Measurements from ENCODE around the gene IFI16. TPM values are rescaled to one million over a fixed set of nuclear protein-coding genes. Genes with fewer than 3 reads are reported as not detected.

The IFI16 gene
- total RNA-seq, 5 donors from 2014 or later (not counting 1 experiment from before 2014, with no cell fraction given) = 78.7 to 123 (median 106) TPM

GRCh38 chr1:159089184-159089791 lies 79.6 kb downstream of the IFI16 start:
- Histone ChIP-seq H3K36me3 (ENCODE audit: control insufficient read depth in 2 of 2, extremely low read depth in 1 of 2, insufficient read depth in 1 of 2, low read length in 1 of 2) (no peaks in the 10 kb centered on the region), H3K27ac (ENCODE audit: low read length) (no peak overlapping the region), H3K27me3 (replicated peaks in 1 of 2; ENCODE audit: control insufficient read depth in 2 of 2, extremely low read depth in 1 of 2, insufficient read depth in 2 of 2, low read length in 1 of 2) (no peaks in the 10 kb centered on the region), H3K9me3 (no peaks in the 10 kb centered on the region), H3K4me3 (ENCODE audit: control insufficient read depth in 1 of 2, extremely low read depth in 1 of 2, low read length in 1 of 2) (no peak overlapping the region), H3K4me1 (ENCODE audit: control insufficient read depth in 1 of 2, extremely low read depth in 1 of 2, insufficient read depth in 2 of 2, low read length in 2 of 2) (no peaks in the 10 kb centered on the region)
- Mint-ChIP-seq H3K27ac (no peak overlapping the region), H3K9me3 (no peaks in the 10 kb centered on the region), H3K4me3 (no peak overlapping the region), H3K36me3 (no peaks in the 10 kb centered on the region), H3K4me1 (peaks cover 0 to 31% (median 18%) of the 10 kb centered on the region in 3 donors), H3K27me3 (peaks cover 0 to 3% of the 10 kb centered on the region in 2 donors)
- peak in 1 of 4 experiments; percentile 33 for ATAC-seq (replicated peaks in 1 of 4)
- peak in 6 of 35 experiments; percentile 10 to 69 (median 18) for DNase-seq
- POLR2A ChIA-PET = no interaction called here
- WGBS (ENCODE audit: insufficient coverage) = 100% methylated on average over 1 of the region's 4 CpGs
- CTCF ChIA-PET = interaction anchor here (1.0 to 2.4 kb wide), 7 partner anchors 9 to 582 kb away, joined by 3 to 15 read pairs (median 6); partner anchors contain the start of gene AIM2 (in 1 of the 2)

- H3K27me3 ChIP-seq (replicated peaks in 1 of 2; ENCODE audit: control insufficient read depth in 2 of 2, extremely low read depth in 1 of 2, insufficient read depth in 2 of 2, low read length in 1 of 2) = no peaks in the 10 kb centered on the region
- no CpG with 5 or more reads among the region's 4 CpGs for WGBS (ENCODE audit: insufficient coverage)
- no peak overlapping the region for H3K27ac ChIP-seq (ENCODE audit: low read length)
- H3K36me3 ChIP-seq (ENCODE audit: control insufficient read depth in 2 of 2, extremely low read depth in 1 of 2, insufficient read depth in 1 of 2, low read length in 1 of 2) = no peaks in the 10 kb centered on the region
- ATAC-seq (replicated peaks in 1 of 4) = no peak
- no peaks in the 10 kb centered on the region for H3K9me3 ChIP-seq
- CTCF ChIA-PET = interaction anchor here in 1 of 2 donors (2.4 kb wide), 1 partner anchor 14 kb away, joined by 15 read pairs; the partner anchor contains the start of gene AIM2
- DNase-seq = no peak
- POLR2A ChIA-PET = no interaction called here
- no peak overlapping the region for H3K4me3 ChIP-seq (ENCODE audit: control insufficient read depth in 1 of 2, extremely low read depth in 1 of 2, low read length in 1 of 2)
- no peaks in the 10 kb centered on the region for H3K4me1 ChIP-seq (ENCODE audit: control insufficient read depth in 1 of 2, extremely low read depth in 1 of 2, insufficient read depth in 2 of 2, low read length in 2 of 2)
- peaks cover 0 to 3% of the 10 kb centered on the region in 2 donors for H3K27me3 Mint-ChIP-seq
- H3K36me3 Mint-ChIP-seq = no peaks in the 10 kb centered on the region
- H3K4me1 Mint-ChIP-seq = peaks cover 0 to 31% (median 18%) of the 10 kb centered on the region in 3 donors
- H3K9me3 Mint-ChIP-seq = no peaks in the 10 kb centered on the region
- no peak overlapping the region for H3K4me3 Mint-ChIP-seq
- no peak overlapping the region for H3K27ac Mint-ChIP-seq
These were observed 80.8 kb downstream of the IFI16 start for GRCh38 chr1:159090286-159091179.

- no peaks in the 10 kb centered on the region for H3K36me3 ChIP-seq (ENCODE audit: control insufficient read depth in 2 of 2, extremely low read depth in 1 of 2, insufficient read depth in 1 of 2, low read length in 1 of 2)
- ATAC-seq (replicated peaks in 1 of 4) (no peak), DNase-seq (no peak)
- Mint-ChIP-seq H3K27ac (peak overlapping the region; percentile 27 to 76), H3K9me3 (no peaks in the 10 kb centered on the region), H3K27me3 (peaks cover 0 to 3% of the 10 kb centered on the region in 2 donors), H3K36me3 (no peaks in the 10 kb centered on the region), H3K4me3 (no peak overlapping the region), H3K4me1 (peaks cover 0 to 31% (median 18%) of the 10 kb centered on the region in 3 donors)
- no peaks in the 10 kb centered on the region for H3K9me3 ChIP-seq
- no peak overlapping the region for H3K27ac ChIP-seq (ENCODE audit: low read length)
- no peaks in the 10 kb centered on the region for H3K27me3 ChIP-seq (replicated peaks in 1 of 2; ENCODE audit: control insufficient read depth in 2 of 2, extremely low read depth in 1 of 2, insufficient read depth in 2 of 2, low read length in 1 of 2)
- ChIA-PET POLR2A (no interaction called here), CTCF (no interaction called here)
- H3K4me1 ChIP-seq (ENCODE audit: control insufficient read depth in 1 of 2, extremely low read depth in 1 of 2, insufficient read depth in 2 of 2, low read length in 2 of 2) = no peaks in the 10 kb centered on the region
- no CpG with 5 or more reads among the region's 2 CpGs for WGBS (ENCODE audit: insufficient coverage)
- H3K4me3 ChIP-seq (ENCODE audit: control insufficient read depth in 1 of 2, extremely low read depth in 1 of 2, low read length in 1 of 2) = no peak overlapping the region
These were observed 81.5 kb downstream of the IFI16 start for GRCh38 chr1:159091180-159091560.

- DNase-seq (no peak), ATAC-seq (replicated peaks in 1 of 4) (peak in 1 of 4 experiments; percentile 52)
- Histone ChIP-seq H3K36me3 (ENCODE audit: control insufficient read depth in 2 of 2, extremely low read depth in 1 of 2, insufficient read depth in 1 of 2, low read length in 1 of 2) (no peaks in the 10 kb centered on the region), H3K4me3 (ENCODE audit: control insufficient read depth in 1 of 2, extremely low read depth in 1 of 2, low read length in 1 of 2) (no peak overlapping the region), H3K4me1 (ENCODE audit: control insufficient read depth in 1 of 2, extremely low read depth in 1 of 2, insufficient read depth in 2 of 2, low read length in 2 of 2) (no peaks in the 10 kb centered on the region), H3K27me3 (replicated peaks in 1 of 2; ENCODE audit: control insufficient read depth in 2 of 2, extremely low read depth in 1 of 2, insufficient read depth in 2 of 2, low read length in 1 of 2) (no peaks in the 10 kb centered on the region), H3K27ac (ENCODE audit: low read length) (peak overlapping the region; percentile 9), H3K9me3 (no peaks in the 10 kb centered on the region)
- Mint-ChIP-seq H3K27me3 (peaks cover 0 to 3% of the 10 kb centered on the region in 2 donors), H3K4me3 (no peak overlapping the region), H3K4me1 (peaks cover 0 to 31% (median 18%) of the 10 kb centered on the region in 3 donors), H3K9me3 (no peaks in the 10 kb centered on the region), H3K36me3 (no peaks in the 10 kb centered on the region), H3K27ac (peak overlapping the region; percentile 27 to 76)
- CTCF ChIA-PET = no interaction called here
- POLR2A ChIA-PET = no interaction called here
- WGBS (ENCODE audit: insufficient coverage) = no CpG with 5 or more reads among the region's 1 CpG
These were observed 81.9 kb downstream of the IFI16 start for GRCh38 chr1:159091607-159092031.

- Histone ChIP-seq H3K4me3 (ENCODE audit: control insufficient read depth in 1 of 2, extremely low read depth in 1 of 2, low read length in 1 of 2) (no peak overlapping the region), H3K27me3 (replicated peaks in 1 of 2; ENCODE audit: control insufficient read depth in 2 of 2, extremely low read depth in 1 of 2, insufficient read depth in 2 of 2, low read length in 1 of 2) (no peaks in the 10 kb centered on the region), H3K27ac (ENCODE audit: low read length) (peak overlapping the region; percentile 9), H3K36me3 (ENCODE audit: control insufficient read depth in 2 of 2, extremely low read depth in 1 of 2, insufficient read depth in 1 of 2, low read length in 1 of 2) (no peaks in the 10 kb centered on the region), H3K4me1 (ENCODE audit: control insufficient read depth in 1 of 2, extremely low read depth in 1 of 2, insufficient read depth in 2 of 2, low read length in 2 of 2) (no peaks in the 10 kb centered on the region), H3K9me3 (no peaks in the 10 kb centered on the region)
- WGBS (ENCODE audit: insufficient coverage) = 83% methylated on average over 2 of the region's 3 CpGs
- Mint-ChIP-seq H3K27me3 (peaks cover under 1 to 4% of the 10 kb centered on the region in 2 donors), H3K4me3 (no peak overlapping the region), H3K36me3 (no peaks in the 10 kb centered on the region), H3K27ac (peak overlapping the region; percentile 76 to 84), H3K4me1 (peaks cover 0 to 31% (median 18%) of the 10 kb centered on the region in 3 donors), H3K9me3 (no peaks in the 10 kb centered on the region)
- DNase-seq (no peak), ATAC-seq (replicated peaks in 1 of 4) (peak in 1 of 4 experiments; percentile 51)
- ChIA-PET CTCF (no interaction called here), POLR2A (interaction anchor here in 1 of 2 donors (0.5 kb wide), 1 partner anchor 24 kb away, joined by 4 read pairs; no protein-coding TSS in a partner anchor)
These were observed 82.5 kb downstream of the IFI16 start for GRCh38 chr1:159092036-159092760.

GRCh38 chr1:159098596-159098995 lies 88.9 kb downstream of the IFI16 start:
- no peaks in the 10 kb centered on the region for H3K36me3 ChIP-seq (ENCODE audit: control insufficient read depth in 2 of 2, extremely low read depth in 1 of 2, insufficient read depth in 1 of 2, low read length in 1 of 2)
- no peaks in the 10 kb centered on the region for H3K4me1 Mint-ChIP-seq
- WGBS (ENCODE audit: insufficient coverage) = 86% methylated on average over 1 of the region's 3 CpGs
- ChIA-PET POLR2A (no interaction called here), CTCF (interaction anchor here in 1 of 2 donors (1.2 kb wide), 1 partner anchor 10 kb away, joined by 4 read pairs; no protein-coding TSS in a partner anchor)
- H3K4me3 Mint-ChIP-seq = no peak overlapping the region
- no peak overlapping the region for H3K4me3 ChIP-seq (ENCODE audit: control insufficient read depth in 1 of 2, extremely low read depth in 1 of 2, low read length in 1 of 2)
- no peak overlapping the region for H3K27ac ChIP-seq (ENCODE audit: low read length)
- no peak overlapping the region for H3K27ac Mint-ChIP-seq
- peaks cover 16 to 26% of the 10 kb centered on the region in 2 donors for H3K27me3 Mint-ChIP-seq
- H3K9me3 Mint-ChIP-seq = no peaks in the 10 kb centered on the region
- H3K27me3 ChIP-seq (replicated peaks in 1 of 2; ENCODE audit: control insufficient read depth in 2 of 2, extremely low read depth in 1 of 2, insufficient read depth in 2 of 2, low read length in 1 of 2) = peaks cover 0 to 3% of the 10 kb centered on the region in 2 experiments
- no peaks in the 10 kb centered on the region for H3K36me3 Mint-ChIP-seq
- ATAC-seq (replicated peaks in 1 of 4) (no peak), DNase-seq (no peak)
- H3K9me3 ChIP-seq = no peaks in the 10 kb centered on the region
- no peaks in the 10 kb centered on the region for H3K4me1 ChIP-seq (ENCODE audit: control insufficient read depth in 1 of 2, extremely low read depth in 1 of 2, insufficient read depth in 2 of 2, low read length in 2 of 2)
